CD14-positive monocyte (primary cell): ENCODE results near the gene SEC14L1. TPM values are rescaled to one million over a fixed set of nuclear protein-coding genes. Genes with fewer than 3 reads are reported as not detected.

Experiments used
- DNase-seq, 3 donors: peaks; one replicate each; pipeline ENCODE4 v3.0.0-alpha.2; 2011 to 2022
- H2AFZ ChIP-seq: 2 replicates; pipeline ENCODE4 v1.6.0; 2012; ENCODE audit warnings: mild to moderate bottlenecking, low read depth, low read length, inconsistent platforms; ENCODE audit not compliant: insufficient read depth, poor library complexity, severe bottlenecking
- H3K27ac ChIP-seq, 2 donors: 1 replicate in 1 of 2; 2 replicates in 1 of 2; pipeline ENCODE4 v1.5.1; 2012 to 2013; ENCODE audit warnings: low read length in 2 of 2, control low read depth in 1 of 2, inconsistent platforms in 1 of 2, low read depth in 1 of 2, mild to moderate bottlenecking in 1 of 2
- H3K27me3 ChIP-seq, 2 donors: one replicate each; pipeline versions ENCODE4 v1.6.0 to v1.6.1; 2011 to 2013; ENCODE audit warnings: low read length in 2 of 2; ENCODE audit not compliant: control insufficient read depth in 2 of 2, insufficient read depth in 2 of 2
- H3K36me3 ChIP-seq, 2 donors: replicated peaks in 1 of 2; 1 replicate in 1 of 2; 2 replicates in 1 of 2; pipeline versions ENCODE4 v1.5.1 to v1.6.1; 2012 to 2013; ENCODE audit warnings: low read length in 2 of 2, control low read depth in 1 of 2, inconsistent platforms in 1 of 2, mild to moderate bottlenecking in 1 of 2; ENCODE audit not compliant: insufficient read depth in 2 of 2, control insufficient read depth in 1 of 2
- H3K4me1 ChIP-seq, 2 donors: 1 replicate in 1 of 2; 2 replicates in 1 of 2; pipeline versions ENCODE4 v1.5.1 to v1.6.1; 2012 to 2013; ENCODE audit warnings: low read length in 2 of 2, control low read depth in 1 of 2, inconsistent platforms in 1 of 2, mild to moderate bottlenecking in 1 of 2, moderate library complexity in 1 of 2; ENCODE audit not compliant: insufficient read depth in 2 of 2, control insufficient read depth in 1 of 2
- H3K4me2 ChIP-seq: replicated peaks from 2 replicates; pipeline ENCODE3; 2012; ENCODE audit warnings: low read length, moderate library complexity, mild to moderate bottlenecking; ENCODE audit not compliant: poor library complexity, severe bottlenecking; ENCODE audit errors: extremely low read depth
- H3K4me3 ChIP-seq, 3 experiments: fragments of 200-600 bp in 1 of 3; sonication (generic) in 1 of 3; replicated peaks in 1 of 3; 1 replicate in 2 of 3; 2 replicates in 1 of 3; pipeline ENCODE4 v1.5.1; 2011 to 2013; ENCODE audit warnings: low read length in 3 of 3, mild to moderate bottlenecking in 3 of 3, control low read depth in 2 of 3, low read depth in 2 of 3, inconsistent platforms in 1 of 3, moderate library complexity in 1 of 3
- H3K79me2 ChIP-seq: 2 replicates; pipeline ENCODE4 v1.6.0; 2012; ENCODE audit warnings: mild to moderate bottlenecking, control low read depth, inconsistent platforms, low read length, moderate library complexity; ENCODE audit not compliant: insufficient read depth
- H3K9ac ChIP-seq: 2 replicates; pipeline ENCODE4 v1.6.0; 2017; ENCODE audit warnings: low read length, mild to moderate bottlenecking; ENCODE audit not compliant: insufficient read depth, poor library complexity, severe bottlenecking
- H3K9me3 ChIP-seq, 2 donors: replicated peaks in 1 of 2; 1 replicate in 1 of 2; 2 replicates in 1 of 2; pipeline versions ENCODE4 v1.5.1 to v1.6.1; 2012 to 2013; ENCODE audit warnings: low read length in 2 of 2, control low read depth in 1 of 2; ENCODE audit not compliant: control insufficient read depth in 1 of 2, insufficient read depth in 1 of 2
- H4K20me1 ChIP-seq: 2 replicates; pipeline ENCODE4 v1.6.0; 2012; ENCODE audit warnings: mild to moderate bottlenecking, low read length, control low read depth, moderate library complexity; ENCODE audit not compliant: insufficient read depth
- H3K27ac Mint-ChIP-seq, 7 donors: one replicate each; pipeline ENCODE4 v1.8.0; 2020; ENCODE audit warnings: mild to moderate bottlenecking in 7 of 7, mixed read lengths in 7 of 7, moderate library complexity in 6 of 7, inconsistent platforms in 2 of 7
- H3K27me3 Mint-ChIP-seq, 3 donors: one replicate each; pipeline ENCODE4 v1.8.0; 2021 to 2022; ENCODE audit warnings: low read depth in 3 of 3, mild to moderate bottlenecking in 3 of 3, mixed read lengths in 3 of 3, moderate library complexity in 3 of 3, inconsistent platforms in 1 of 3
- H3K36me3 Mint-ChIP-seq, 2 donors: one replicate each; pipeline ENCODE4 v1.8.0; 2020; ENCODE audit warnings: mixed read lengths in 2 of 2, inconsistent platforms in 1 of 2, mild to moderate bottlenecking in 1 of 2
- H3K4me1 Mint-ChIP-seq: one replicate; pipeline ENCODE4 v1.8.0; 2020; ENCODE audit warnings: mild to moderate bottlenecking, mixed read lengths
- H3K4me3 Mint-ChIP-seq, 2 donors: one replicate each; pipeline ENCODE4 v1.8.0; 2020; ENCODE audit warnings: mild to moderate bottlenecking in 2 of 2, mixed read lengths in 2 of 2, moderate library complexity in 1 of 2
- H3K9me3 Mint-ChIP-seq, 7 donors: one replicate each; pipeline ENCODE4 v1.8.0; 2020 to 2022; ENCODE audit warnings: mixed read lengths in 7 of 7, mild to moderate bottlenecking in 6 of 7, moderate library complexity in 6 of 7, inconsistent platforms in 2 of 7
- WGBS: methylation state at CpG from one replicate; pipeline ENCODE4 v1.1.5; 2013; ENCODE audit warnings: missing lambda C conversion rate; ENCODE audit not compliant: insufficient coverage; 5-methylcytosine and 5-hydroxymethylcytosine counted together
- intact Hi-C, 2 donors: fragments of 100-400 bp; cut with micrococcal nuclease; formaldehyde crosslinking; loops; one replicate each; pipeline versions ENCODE4 v1.15.0 to v1.15.1; 2023
- polyA plus RNA-seq, 3 donors: library from polyadenylated mRNA; depleted of rRNA in 1 of 3; unstranded in 2 of 3; stranded (reverse) in 1 of 3; fragments of 300-500 nt in 2 of 3; fragments of >200 nt in 1 of 3; fragmentation: Illumina TruSeq in 2 of 3; gene quantifications; 1 replicate in 2 of 3; 2 replicates in 1 of 3; pipeline ENCODE4 v1.2.3, GENCODE V29; 2012 to 2021
- TF ChIP-seq, protein P1 (sequence below): fragments of 200-600 bp; IDR thresholded peaks from one replicate; pipeline ENCODE4 v1.8.0; 2022; ENCODE audit warnings: antibody characterized with exemption, mild to moderate bottlenecking

Gene SEC14L1
- polyA plus RNA-seq, 3 donors, result 34.1 to 76.4 (median 43.2) TPM

- Mint-ChIP-seq H3K4me3 (peak overlapping the region in 1 of 2 donors; percentile 5), H3K9me3 (peaks cover 0 to 2% (median 0%) of the 10 kb centered on the region in 7 donors), H3K27me3 (peaks cover 19 to 27% (median 20%) of the 10 kb centered on the region in 3 donors), H3K4me1 (peaks cover 9% of the 10 kb centered on the region), H3K36me3 (no peaks in the 10 kb centered on the region), H3K27ac (no peak overlapping the region)
- no peaks in the 10 kb centered on the region for H3K9me3 ChIP-seq
- H3K79me2 ChIP-seq, result no peaks in the 10 kb centered on the region
- H3K27ac ChIP-seq, result no peak overlapping the region
- H3K36me3 ChIP-seq, result no peaks in the 10 kb centered on the region
- H3K4me3 ChIP-seq, result no peak overlapping the region
- intact Hi-C loops, result loop anchor here (5.0 kb wide), 2 partner anchors 233 to 378 kb away; partner anchors contain the start of gene MGAT5B (in 1 of the 2)
- no peak for DNase-seq
- TF ChIP-seq, protein P1, sequence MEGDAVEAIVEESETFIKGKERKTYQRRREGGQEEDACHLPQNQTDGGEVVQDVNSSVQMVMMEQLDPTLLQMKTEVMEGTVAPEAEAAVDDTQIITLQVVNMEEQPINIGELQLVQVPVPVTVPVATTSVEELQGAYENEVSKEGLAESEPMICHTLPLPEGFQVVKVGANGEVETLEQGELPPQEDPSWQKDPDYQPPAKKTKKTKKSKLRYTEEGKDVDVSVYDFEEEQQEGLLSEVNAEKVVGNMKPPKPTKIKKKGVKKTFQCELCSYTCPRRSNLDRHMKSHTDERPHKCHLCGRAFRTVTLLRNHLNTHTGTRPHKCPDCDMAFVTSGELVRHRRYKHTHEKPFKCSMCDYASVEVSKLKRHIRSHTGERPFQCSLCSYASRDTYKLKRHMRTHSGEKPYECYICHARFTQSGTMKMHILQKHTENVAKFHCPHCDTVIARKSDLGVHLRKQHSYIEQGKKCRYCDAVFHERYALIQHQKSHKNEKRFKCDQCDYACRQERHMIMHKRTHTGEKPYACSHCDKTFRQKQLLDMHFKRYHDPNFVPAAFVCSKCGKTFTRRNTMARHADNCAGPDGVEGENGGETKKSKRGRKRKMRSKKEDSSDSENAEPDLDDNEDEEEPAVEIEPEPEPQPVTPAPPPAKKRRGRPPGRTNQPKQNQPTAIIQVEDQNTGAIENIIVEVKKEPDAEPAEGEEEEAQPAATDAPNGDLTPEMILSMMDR, result no peak
- H3K9ac ChIP-seq, result no peak overlapping the region
- peaks cover 9 to 13% of the 10 kb centered on the region in 2 donors for H3K4me1 ChIP-seq
- no peak overlapping the region for H3K4me2 ChIP-seq
- peaks cover 0 to 4% of the 10 kb centered on the region in 2 donors for H3K27me3 ChIP-seq
- peak overlapping the region; percentile 37 for H2AFZ ChIP-seq
- H4K20me1 ChIP-seq, result no peaks in the 10 kb centered on the region
- WGBS, result 40% methylated on average over 15 of the region's 18 CpGs
Observed at GRCh38 chr17:77245162-77245926, 104.6 kb downstream of the SEC14L1 start.

DNA sequence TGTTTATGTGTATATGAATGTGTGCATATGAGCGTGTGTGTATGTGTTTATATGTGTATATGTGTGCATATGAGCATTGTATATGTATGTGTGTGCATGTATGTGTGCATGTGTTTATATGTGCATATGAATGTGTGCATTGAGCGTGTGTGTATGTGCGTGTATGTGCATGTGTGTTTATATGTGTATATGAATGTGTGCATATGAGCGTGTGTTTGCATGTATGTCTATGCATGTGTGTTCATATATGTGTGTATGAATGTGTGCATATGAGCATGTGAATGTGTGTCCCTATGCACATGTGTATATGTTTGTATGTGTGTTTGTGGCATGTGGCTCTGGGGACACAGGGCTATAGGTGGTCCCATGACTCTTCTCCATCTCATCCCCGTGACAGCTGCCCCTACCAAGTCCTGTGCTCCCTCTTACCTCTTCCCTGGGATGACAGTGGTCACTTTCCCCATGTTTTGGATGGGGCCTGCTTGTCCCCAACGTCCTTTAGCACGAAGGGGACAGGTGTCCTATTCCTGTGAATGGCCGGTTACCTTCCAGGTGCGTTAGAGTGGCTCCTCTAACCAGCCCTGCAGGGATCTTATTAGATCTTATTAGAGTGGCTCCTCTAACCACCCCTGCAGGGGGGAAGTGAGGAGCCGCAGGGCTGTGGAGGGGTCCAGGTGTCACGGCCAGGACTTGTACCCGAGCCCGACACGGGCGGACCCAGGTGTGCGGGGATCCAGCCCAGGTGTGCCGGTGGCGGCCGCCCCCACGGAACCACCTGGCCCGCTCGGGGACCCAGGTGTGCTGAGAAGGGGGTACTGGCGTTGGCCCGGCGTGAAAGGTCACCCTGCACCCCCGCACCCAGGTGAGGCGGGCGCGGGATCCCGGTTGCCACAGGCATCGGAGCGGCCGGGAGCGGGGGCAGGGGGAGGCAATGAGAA, 105.6 kb downstream of the SEC14L1 start:
- peak overlapping the region; percentile 35 to 50 for H3K4me3 Mint-ChIP-seq
- 27% methylated on average over 25 of the region's 34 CpGs for WGBS
- H3K27me3 Mint-ChIP-seq, result peaks cover 18 to 27% (median 20%) of the 10 kb centered on the region in 3 donors
- no peak overlapping the region for H3K27ac ChIP-seq
- no peaks in the 10 kb centered on the region for H3K9me3 ChIP-seq
- TF ChIP-seq, protein P1, result no peak
- no peaks in the 10 kb centered on the region for H3K36me3 ChIP-seq
- no peaks in the 10 kb centered on the region for H3K36me3 Mint-ChIP-seq
- H3K4me1 Mint-ChIP-seq, result peaks cover 9% of the 10 kb centered on the region
- H3K79me2 ChIP-seq, result no peaks in the 10 kb centered on the region
- H3K4me3 ChIP-seq, result peak overlapping the region; percentile 11 to 71 (median 25)
- H3K4me1 ChIP-seq, result peaks cover 9 to 13% of the 10 kb centered on the region in 2 donors
- H4K20me1 ChIP-seq, result no peaks in the 10 kb centered on the region
- peaks cover 0 to 4% of the 10 kb centered on the region in 2 donors for H3K27me3 ChIP-seq
- intact Hi-C loops, result loop anchor here (1.0 to 5.0 kb wide), 4 partner anchors 160 to 379 kb away; partner anchors contain the start of gene MGAT5B (in 1 of the 2)
- H2AFZ ChIP-seq, result peak overlapping the region; percentile 90
- H3K27ac Mint-ChIP-seq, result no peak overlapping the region
- DNase-seq, result no peak
- peak overlapping the region; percentile 85 for H3K4me2 ChIP-seq
- peaks cover 0 to 2% (median 0%) of the 10 kb centered on the region in 7 donors for H3K9me3 Mint-ChIP-seq
- H3K9ac ChIP-seq, result peak overlapping the region; percentile 49
